K562 (cell line): Measurements from ENCODE around the gene PACSIN3.

Experiments used
- EP300 ChIP-seq: IDR thresholded peaks from 2 replicates; pipeline ENCODE4 v1.6.1; 2012; ENCODE audit warnings: low read length, improper control_type of control experiment
- FOXJ3 ChIP-seq: sonication (generic); formaldehyde crosslinking; IDR thresholded peaks from 2 replicates; pipeline ENCODE4 v1.4.0; 2020; ENCODE audit warnings: mild to moderate bottlenecking, missing genetic modification reagents
- FOXM1 ChIP-seq, 2 experiments: fragments of 450-650 bp in 1 of 2; sonication (generic) in 1 of 2; formaldehyde crosslinking in 1 of 2; IDR thresholded peaks; 2 replicates each; pipeline versions ENCODE4 v1.6.1 to v1.9.0; 2017 to 2022; ENCODE audit warnings: low read depth in 2 of 2, mild to moderate bottlenecking in 2 of 2, missing genetic modification reagents in 1 of 2, moderate library complexity in 1 of 2
- KLF1 ChIP-seq: fragments of 450-650 bp; IDR thresholded peaks from 2 replicates; pipeline ENCODE4 v1.6.1; 2016; ENCODE audit warnings: missing genetic modification characterization, missing compliant biosample characterization
- MAFF ChIP-seq: IDR thresholded peaks from 2 replicates; pipeline ENCODE4 v1.6.1; 2012; ENCODE audit warnings: low read length, improper control_type of control experiment
- MYC ChIP-seq, 2 experiments: fragments of 250-450 bp in 1 of 2; sonication (Bioruptor Pico) in 1 of 2; IDR thresholded peaks; 2 replicates each; pipeline versions ENCODE4 v1.5.1 to v1.6.1; 2012 to 2021; ENCODE audit warnings: low read depth in 2 of 2, borderline replicate concordance in 1 of 2, improper control_type of control experiment in 1 of 2, low read length in 1 of 2, mild to moderate bottlenecking in 1 of 2, moderate library complexity in 1 of 2
- SIN3A ChIP-seq, 2 experiments: fragments of 150-350 bp in 1 of 2; IDR thresholded peaks; 2 replicates each; pipeline ENCODE4 v1.6.1; 2011 to 2016; ENCODE audit warnings: borderline replicate concordance in 2 of 2, low read depth in 2 of 2, low read length in 2 of 2, mild to moderate bottlenecking in 2 of 2, moderate library complexity in 2 of 2; ENCODE audit not compliant: control insufficient read depth in 1 of 2
- SRSF3 ChIP-seq: fragments of 200-400 bp; formaldehyde crosslinking; IDR thresholded peaks from 2 replicates; pipeline ENCODE4 v1.6.1; 2016; ENCODE audit warnings: mild to moderate bottlenecking, low read length, moderate library complexity; ENCODE audit not compliant: insufficient read depth
- TAF1 ChIP-seq: IDR thresholded peaks from 2 replicates; pipeline ENCODE4 v1.6.1; 2011; ENCODE audit warnings: mild to moderate bottlenecking, low read length, moderate library complexity; ENCODE audit not compliant: insufficient read depth, control insufficient read depth, severe bottlenecking; ENCODE audit errors: extremely low read depth
- U2AF1 ChIP-seq: fragments of 200-400 bp; formaldehyde crosslinking; optimal IDR thresholded peaks from 2 replicates; pipeline ENCODE3; 2017; ENCODE audit warnings: mild to moderate bottlenecking, low read depth, low read length, moderate library complexity
- ZNF217 ChIP-seq: sonication (generic); formaldehyde crosslinking; IDR thresholded peaks from 2 replicates; pipeline ENCODE4 v1.8.0; 2022; ENCODE audit warnings: mild to moderate bottlenecking, missing genetic modification reagents
- ZNF3 ChIP-seq: fragments of 250-450 bp; sonication (Bioruptor Pico); IDR thresholded peaks from 2 replicates; pipeline ENCODE4 v1.5.0; 2021; ENCODE audit warnings: mild to moderate bottlenecking, moderate library complexity
- TF ChIP-seq, protein P1 (sequence below): sonication (generic); formaldehyde crosslinking; IDR thresholded peaks from 2 replicates; pipeline ENCODE4 v1.4.0; 2020; ENCODE audit warnings: mild to moderate bottlenecking, missing genetic modification reagents
- TF ChIP-seq, protein P2 (sequence below), 3 experiments: IDR thresholded peaks in 2 of 3; conservative IDR thresholded peaks in 1 of 3; 2 replicates each; pipeline ENCODE4 v1.5.1; 2011 to 2012; ENCODE audit warnings: low read length in 3 of 3, mild to moderate bottlenecking in 3 of 3, control low read depth in 2 of 3, improper control_type of control experiment in 1 of 3, inconsistent platforms in 1 of 3, low read depth in 1 of 3, mixed read lengths in 1 of 3, moderate library complexity in 1 of 3; ENCODE audit not compliant: insufficient read depth in 2 of 3

DNA sequence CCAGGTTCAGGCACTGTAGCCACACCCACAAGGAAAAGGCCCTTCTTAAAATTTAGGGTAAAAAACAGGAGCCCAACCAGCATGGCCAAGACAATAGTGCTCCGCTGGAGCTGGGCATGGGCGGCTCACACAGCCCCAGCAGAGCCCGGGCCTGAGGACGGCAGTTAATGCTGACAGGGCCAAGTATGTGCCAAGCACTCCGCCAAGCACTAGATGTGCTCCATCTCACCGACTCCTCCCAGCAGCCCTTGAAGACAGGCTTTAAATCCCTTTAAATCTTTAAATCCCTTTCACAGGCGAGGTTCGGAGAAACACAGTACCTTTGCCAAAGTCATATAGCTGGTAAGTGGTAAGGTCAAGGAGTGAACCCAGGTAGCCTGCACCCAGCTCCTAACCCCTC is 14.4 kb downstream of the PACSIN3 start:
- TF ChIP-seq ZNF217 (CRISPR knock-in tag) (no peak), SRSF3 (no peak), MAFF (no peak), ZNF3 (CRISPR knock-in tag) (no peak), FOXM1 (IDR thresholded peaks at IDR 0.05; ENCODE audit: low read depth) (no peak), FOXM1 (CRISPR knock-in tag; IDR thresholded peaks at IDR 0.05; ENCODE audit: low read depth) (no peak), U2AF1 (no peak), EP300 (no peak), KLF1 (tag) (no peak), SIN3A (IDR thresholded peaks at IDR 0.05; ENCODE audit: borderline replicate concordance in 2 of 2, control insufficient read depth in 1 of 2, low read depth in 2 of 2, low read length in 2 of 2) (no peak), MYC (IDR thresholded peaks at IDR 0.05; ENCODE audit: low read depth, low read length) (no peak), MYC (CRISPR knock-in tag; IDR thresholded peaks at IDR 0.05; ENCODE audit: borderline replicate concordance, low read depth) (no peak), TAF1 (no peak), FOXJ3 (CRISPR knock-in tag) (no peak)
- TF ChIP-seq, protein P1, sequence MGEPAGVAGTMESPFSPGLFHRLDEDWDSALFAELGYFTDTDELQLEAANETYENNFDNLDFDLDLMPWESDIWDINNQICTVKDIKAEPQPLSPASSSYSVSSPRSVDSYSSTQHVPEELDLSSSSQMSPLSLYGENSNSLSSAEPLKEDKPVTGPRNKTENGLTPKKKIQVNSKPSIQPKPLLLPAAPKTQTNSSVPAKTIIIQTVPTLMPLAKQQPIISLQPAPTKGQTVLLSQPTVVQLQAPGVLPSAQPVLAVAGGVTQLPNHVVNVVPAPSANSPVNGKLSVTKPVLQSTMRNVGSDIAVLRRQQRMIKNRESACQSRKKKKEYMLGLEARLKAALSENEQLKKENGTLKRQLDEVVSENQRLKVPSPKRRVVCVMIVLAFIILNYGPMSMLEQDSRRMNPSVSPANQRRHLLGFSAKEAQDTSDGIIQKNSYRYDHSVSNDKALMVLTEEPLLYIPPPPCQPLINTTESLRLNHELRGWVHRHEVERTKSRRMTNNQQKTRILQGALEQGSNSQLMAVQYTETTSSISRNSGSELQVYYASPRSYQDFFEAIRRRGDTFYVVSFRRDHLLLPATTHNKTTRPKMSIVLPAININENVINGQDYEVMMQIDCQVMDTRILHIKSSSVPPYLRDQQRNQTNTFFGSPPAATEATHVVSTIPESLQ, result no peak
- TF ChIP-seq, protein P2, sequence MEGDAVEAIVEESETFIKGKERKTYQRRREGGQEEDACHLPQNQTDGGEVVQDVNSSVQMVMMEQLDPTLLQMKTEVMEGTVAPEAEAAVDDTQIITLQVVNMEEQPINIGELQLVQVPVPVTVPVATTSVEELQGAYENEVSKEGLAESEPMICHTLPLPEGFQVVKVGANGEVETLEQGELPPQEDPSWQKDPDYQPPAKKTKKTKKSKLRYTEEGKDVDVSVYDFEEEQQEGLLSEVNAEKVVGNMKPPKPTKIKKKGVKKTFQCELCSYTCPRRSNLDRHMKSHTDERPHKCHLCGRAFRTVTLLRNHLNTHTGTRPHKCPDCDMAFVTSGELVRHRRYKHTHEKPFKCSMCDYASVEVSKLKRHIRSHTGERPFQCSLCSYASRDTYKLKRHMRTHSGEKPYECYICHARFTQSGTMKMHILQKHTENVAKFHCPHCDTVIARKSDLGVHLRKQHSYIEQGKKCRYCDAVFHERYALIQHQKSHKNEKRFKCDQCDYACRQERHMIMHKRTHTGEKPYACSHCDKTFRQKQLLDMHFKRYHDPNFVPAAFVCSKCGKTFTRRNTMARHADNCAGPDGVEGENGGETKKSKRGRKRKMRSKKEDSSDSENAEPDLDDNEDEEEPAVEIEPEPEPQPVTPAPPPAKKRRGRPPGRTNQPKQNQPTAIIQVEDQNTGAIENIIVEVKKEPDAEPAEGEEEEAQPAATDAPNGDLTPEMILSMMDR (IDR thresholded peaks at IDR 0.05 in 2 of 3, conservative IDR thresholded peaks at IDR 0.05 in 1 of 3; ENCODE audit: insufficient read depth in 2 of 3, low read depth in 1 of 3, low read length in 3 of 3), result no peak
